Brain pericyte (primary cell): ENCODE data around the gene RBSN.
"Not testable (repeated sequence)": the region's sequence is repeated elsewhere in the genome, so short reads cannot be mapped to it uniquely, and the experiment has no call there.

Experiments used
- DNase-seq: peaks from one replicate; pipeline ENCODE4 v3.0.0-alpha.2; 2012; ENCODE audit warnings: low read depth, low spot score

Gene RBSN

GRCh38 chr3:15098503-15099363 is at the start of gene RBSN:
RBSN (minus strand) TSS chr3:15099148; CDS start chr3:15096120, 3,028 bp downstream.
- peak; percentile 74 for DNase-seq

DNA sequence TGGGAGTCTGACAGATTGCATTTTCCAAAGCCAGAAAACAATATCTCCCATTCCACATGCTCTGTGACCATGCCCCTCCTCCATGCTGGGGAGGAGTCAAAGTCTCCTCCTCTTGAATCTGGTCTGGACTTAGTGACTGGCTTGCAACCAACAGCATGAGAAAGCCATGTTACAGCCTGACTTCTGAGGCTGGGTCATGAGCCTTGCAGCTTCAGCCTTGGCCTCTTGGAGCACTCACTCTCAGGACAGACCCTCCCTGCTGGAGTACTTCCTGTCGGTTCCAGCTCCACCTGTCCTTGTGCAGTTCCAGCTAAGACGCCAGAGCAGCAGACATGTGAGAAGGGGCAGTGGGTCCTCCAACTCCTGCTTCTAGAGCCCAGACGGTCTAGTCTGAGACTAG is 49.7 kb upstream of the RBSN start:
- no peak for DNase-seq

GRCh38 chr3:15136885-15137284 is 37.9 kb upstream of the RBSN start:
- not testable (repeated sequence) for DNase-seq

- DNase-seq = not testable (repeated sequence)
Observed at GRCh38 chr3:15134968-15135367, 36.0 kb upstream of the RBSN start.

DNA sequence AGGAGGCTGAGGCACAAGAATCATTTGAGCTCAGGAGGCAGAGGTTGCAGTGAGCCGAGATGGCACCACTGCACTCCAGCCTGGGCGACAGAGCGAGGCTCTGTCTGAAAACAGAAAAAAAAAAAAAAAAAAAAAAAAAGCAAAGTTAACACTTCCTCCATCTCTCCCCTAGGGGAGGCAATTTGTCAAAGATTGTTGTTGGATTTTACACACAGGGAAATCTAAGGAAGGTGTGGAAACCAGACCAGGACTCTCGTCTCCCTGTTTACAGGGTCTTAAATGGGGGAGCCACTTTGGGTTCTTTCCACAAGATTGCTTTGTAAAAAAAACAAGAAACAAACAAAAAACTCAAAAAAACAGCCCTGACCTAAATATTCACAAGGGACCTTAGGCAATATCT is 29.5 kb upstream of the RBSN start:
- DNase-seq = not testable (repeated sequence)

DNA sequence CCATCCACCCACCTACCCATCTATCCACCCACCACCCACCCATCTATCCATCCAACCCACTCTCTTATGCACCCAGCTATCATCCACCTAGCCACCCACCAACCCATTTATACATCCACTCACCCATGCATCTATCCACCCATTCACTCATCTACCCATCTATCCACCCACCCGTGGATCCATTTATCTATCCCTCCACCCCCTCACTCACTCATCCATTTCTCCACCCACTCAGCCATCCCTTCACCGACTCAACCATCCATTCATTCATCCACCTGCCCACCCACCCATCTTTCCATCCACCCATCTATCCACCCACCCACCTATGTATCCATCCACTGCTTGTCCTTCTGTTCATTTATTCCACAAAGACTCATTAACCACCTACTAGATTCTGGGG is 28.0 kb upstream of the RBSN start:
- not testable (repeated sequence) for DNase-seq

GRCh38 chr3:15122398-15122797 is 23.4 kb upstream of the RBSN start:
- no peak for DNase-seq

- no peak for DNase-seq
Observed at GRCh38 chr3:15121936-15122335, 23.0 kb upstream of the RBSN start.

DNA sequence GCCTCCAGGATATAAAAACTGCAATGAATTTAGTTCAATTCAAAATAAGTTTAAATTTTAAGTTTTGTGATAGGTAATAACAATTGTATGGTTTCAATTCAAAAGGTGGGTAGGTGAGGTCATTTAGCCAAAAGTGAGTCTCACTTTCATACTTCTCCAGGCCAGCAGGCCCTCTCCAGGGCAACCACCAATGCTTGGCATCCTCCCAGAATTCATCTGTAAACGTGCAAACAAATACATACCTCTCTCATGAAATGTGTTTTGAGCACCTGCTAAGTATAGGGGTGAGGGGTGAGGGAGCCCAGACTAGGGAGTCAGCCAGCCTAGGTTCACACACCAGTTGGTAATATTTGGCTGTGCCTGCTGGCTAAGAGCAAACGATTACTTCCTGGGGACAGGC is 22.0 kb upstream of the RBSN start:
- no peak for DNase-seq

- no peak for DNase-seq
Observed at GRCh38 chr3:15117011-15117410, 18.1 kb upstream of the RBSN start.

DNA sequence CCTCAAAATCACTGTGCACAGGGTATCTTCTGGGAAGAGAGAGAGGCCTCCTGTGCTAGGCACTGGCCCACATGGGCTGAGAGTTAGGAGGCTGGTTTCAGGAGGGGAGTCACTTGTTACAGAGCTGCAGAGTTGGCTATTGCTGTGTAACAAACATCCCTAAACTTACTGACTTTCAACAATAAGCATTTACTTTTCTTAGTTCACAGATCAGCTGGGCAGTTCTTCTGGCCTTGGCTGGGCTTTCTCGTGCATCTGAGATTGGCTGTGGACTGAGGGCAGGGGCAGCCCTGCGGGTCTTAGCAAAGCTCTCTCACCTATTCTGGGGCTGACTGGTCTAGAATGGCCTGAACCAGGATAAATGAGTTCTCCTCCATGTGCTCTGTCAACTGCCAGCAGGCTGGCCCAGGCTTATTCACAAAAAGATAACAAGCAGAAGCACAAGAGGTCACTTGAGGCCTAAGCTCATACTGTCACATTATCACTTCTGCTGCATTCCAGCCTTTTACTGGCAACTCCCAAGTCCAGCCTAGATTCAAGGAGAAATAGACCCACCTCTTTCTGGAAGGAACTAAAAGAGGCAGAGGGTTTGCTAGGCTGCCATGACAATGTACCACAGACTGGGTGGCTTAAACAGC is 17.2 kb upstream of the RBSN start:
- DNase-seq = no peak

- DNase-seq = no peak
Observed at GRCh38 chr3:15114466-15115358, 15.8 kb upstream of the RBSN start.

- DNase-seq = no peak
Observed at GRCh38 chr3:15113884-15114283, 14.9 kb upstream of the RBSN start.

DNA sequence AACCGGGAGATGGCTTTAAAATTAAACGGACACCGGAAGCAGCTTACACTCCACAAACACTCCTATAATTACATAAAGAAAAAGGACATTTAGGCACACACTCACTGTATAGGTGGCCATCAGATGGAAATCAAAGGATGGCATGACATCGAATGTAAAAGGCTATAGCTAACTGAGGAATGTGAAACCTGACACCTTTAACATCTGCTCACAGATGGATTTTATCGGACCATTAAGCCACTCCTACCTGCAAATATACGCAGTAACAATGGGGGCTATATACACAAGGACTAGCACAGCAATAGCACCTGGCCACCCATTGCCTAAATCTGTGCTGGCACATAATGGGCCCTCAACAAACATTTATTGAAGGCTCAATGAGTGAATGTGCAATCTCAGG is 14.5 kb upstream of the RBSN start:
- DNase-seq = no peak

DNA sequence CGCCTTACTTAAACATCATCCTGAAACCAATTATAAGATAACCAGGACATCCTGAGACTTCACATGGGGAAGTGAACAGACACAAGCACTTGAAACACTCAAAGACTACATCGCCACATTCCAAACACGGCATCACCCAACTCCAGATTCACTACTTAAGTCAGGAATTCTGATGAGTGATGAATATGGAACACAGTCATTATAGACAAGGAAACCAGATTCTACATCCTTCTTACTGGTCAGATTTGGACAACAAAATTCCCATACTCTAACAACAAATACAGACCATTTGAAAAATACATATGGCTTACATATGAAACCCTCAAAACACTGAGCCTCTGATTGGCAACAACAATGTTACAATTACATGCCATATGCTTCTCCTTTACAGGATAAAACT is 13.1 kb upstream of the RBSN start:
- DNase-seq = no peak

DNA sequence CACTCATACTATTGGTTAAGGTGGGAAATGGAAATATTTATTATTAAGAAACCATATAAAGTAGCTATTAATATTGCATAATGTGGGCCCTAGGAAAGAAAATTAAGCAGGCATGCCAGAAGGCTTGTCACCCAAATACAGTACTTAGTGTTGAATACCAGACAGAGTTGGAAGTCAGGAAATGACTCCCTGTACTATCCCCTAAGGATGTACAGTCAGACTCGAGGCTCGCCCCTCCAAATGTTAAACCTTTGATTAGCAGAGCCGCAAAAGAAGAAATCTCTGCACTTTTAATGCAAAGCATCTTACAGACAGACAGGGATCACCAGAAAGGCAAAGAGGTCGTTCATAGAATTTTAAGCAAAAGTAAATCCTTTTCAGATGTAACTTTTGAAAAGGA is 11.3 kb upstream of the RBSN start:
- no peak for DNase-seq

- no peak for DNase-seq
Observed at GRCh38 chr3:15108869-15109268, 9.9 kb upstream of the RBSN start.

DNA sequence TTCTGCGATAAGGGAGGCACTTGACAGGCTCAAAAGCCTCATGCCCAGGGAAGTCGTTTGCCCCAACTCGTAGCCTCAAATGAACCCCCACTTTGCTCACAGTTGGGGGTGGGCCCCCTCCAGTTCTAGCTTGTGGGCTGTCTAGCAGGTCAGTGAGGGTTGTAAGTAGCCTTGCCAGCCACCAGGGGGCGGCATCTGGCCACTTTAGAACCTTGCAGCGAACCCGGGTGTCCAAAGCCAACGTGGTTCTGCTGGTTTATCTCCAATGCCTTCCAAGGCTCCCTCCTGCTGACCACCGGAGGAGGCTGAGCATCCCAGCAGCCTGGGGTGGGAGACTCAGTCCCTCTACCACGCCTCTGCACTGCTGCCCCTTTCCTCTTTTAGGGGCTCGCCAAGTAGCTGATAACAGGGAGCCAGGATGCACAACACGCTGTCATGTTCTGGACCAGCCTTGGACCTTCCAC is 9.2 kb upstream of the RBSN start:
- DNase-seq = no peak

GRCh38 chr3:15107075-15107947 is 8.4 kb upstream of the RBSN start:
- DNase-seq = no peak

- DNase-seq = no peak
Observed at GRCh38 chr3:15102836-15103235, 3.9 kb upstream of the RBSN start.

- no peak for DNase-seq
Observed at GRCh38 chr3:15102256-15102655, 3.3 kb upstream of the RBSN start.
